HL-60/S4 treated with retinoic acid at 250 ng/mL for 4 days and 3 days (cell line): ENCODE data around the gene INTS15.

Source experiments
- in situ Hi-C: fragments of 300-500 bp; cut with MboI; formaldehyde crosslinking; loops from 2 replicates; pipeline ENCODE4 v1.7.0; 2022; ENCODE audit warnings: low sequenced_read_pairs

The INTS15 gene

DNA sequence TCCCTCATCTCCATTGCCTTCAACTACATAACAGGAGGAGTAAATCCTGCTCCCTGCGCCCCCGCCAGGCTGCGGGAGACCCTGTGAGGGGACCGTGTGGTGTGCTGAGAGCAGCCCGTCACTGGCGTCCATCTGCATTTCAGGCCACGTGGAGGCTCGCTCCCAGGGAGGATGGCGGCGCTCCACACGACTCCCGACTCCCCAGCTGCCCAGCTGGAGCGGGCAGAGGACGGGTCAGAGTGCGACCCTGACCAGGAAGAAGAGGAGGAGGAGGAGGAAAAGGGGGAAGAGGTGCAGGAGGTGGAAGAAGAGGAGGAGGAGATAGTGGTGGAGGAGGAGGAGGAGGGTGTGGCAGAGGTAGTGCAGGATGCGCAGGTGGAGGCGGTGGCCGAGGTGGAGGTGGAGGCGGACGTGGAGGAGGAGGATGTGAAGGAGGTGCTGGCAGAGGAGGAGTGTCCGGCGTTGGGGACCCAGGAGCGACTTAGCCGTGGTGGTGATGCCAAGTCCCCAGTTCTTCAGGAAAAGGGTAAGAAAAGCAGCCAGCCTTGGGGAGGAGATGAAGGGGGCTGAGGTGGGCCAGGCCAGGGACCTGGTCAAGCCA is 52.5 kb downstream of the INTS15 start:
- in situ Hi-C loops = no loop called here

GRCh38 chr7:6642861-6643640 is 53.2 kb downstream of the INTS15 start:
- in situ Hi-C loops = no loop called here

DNA sequence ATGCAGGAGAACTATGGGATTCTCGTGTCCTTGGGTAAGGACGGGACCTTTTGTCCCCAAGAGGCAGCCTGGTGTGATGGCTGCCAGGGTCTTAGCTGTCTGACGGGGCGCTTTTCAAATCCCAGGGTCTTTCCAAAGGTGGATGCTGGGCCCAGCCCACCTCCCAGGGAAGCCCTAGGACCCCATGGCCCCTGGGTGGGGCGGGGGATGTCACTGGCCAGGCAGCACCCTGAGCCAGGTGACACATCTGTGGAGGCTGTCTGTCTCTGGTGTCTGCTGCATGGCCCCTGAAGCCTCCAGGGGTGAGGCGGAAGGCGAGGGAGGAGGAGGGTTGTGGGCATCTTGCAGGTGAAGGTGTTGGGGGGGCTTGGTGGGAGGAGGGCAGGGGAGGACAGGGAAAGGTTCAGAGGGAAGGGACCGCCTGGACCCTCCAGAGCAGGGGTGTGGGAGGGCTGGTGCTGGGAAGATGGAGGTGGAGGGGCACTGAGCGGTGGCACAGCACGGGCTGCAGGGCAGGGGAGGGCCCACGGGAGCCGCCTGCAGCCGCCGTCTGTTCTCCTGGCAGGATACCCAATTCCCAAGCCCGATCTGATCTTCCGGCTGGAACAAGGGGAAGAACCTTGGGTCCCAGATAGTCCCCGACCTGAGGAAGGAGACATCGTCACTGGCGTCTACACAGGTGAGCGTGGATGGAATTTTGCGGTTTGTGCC is 54.2 kb downstream of the INTS15 start:
- in situ Hi-C loops = no loop called here

DNA sequence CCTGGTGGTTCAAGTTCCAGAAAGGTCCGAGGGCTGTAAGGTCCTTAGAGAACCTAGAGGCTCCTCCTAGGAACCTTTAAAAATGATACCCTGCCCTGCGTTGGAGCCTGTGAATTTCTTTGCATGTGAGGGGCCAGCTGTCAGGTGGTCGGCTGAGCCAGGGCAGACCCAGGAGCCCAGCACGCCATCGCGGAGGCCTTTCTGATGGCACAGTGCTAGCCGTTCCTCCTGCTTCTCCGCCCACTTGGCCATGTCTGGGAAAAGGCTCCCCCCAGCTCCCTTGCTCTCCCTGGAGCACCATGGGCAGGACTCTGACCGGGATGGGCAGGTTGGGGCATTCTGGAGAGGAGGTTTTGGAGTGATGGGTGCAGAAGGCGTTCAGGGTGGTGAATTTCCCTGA is 54.9 kb downstream of the INTS15 start:
- in situ Hi-C loops = no loop called here

DNA sequence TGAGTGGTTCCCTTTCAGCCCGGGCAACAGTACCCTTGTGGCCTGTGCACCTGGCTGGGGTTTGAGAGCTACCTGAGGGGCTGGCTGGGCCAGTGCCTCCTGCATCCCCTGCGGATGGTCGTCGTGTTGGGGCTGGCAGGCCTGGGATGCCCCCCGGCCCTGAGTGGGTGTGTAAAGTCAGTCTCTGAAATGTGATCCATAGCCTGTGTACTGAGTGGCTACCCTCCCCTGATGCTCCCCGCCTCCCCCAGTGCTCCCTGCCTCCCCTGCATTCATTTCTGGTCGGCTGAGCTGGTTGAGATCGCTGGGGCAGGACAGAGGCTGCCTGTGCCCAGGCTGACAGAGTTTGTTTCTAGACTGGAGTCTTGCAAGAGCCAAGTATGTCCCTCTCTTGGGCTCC is 56.6 kb downstream of the INTS15 start:
- in situ Hi-C loops = no loop called here

DNA sequence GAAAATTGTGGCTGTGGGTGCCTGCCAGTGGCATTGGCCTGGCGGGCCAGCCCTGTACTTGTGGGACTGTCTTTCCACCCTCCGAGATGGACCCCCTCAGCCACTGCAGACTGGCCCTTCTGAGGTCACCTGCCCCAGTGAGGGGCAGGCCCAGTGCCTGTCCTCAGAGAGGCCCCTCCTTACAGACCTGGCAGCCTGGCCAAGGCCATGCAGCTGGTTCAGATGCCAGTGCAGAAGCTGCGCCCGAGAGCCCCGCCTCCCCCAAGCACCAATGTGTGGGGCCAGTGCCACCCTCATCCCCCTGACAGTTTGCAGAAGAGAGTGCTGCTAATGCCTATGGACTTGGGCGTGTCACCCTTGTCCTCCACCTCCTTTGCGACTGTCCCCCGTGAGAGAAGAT is 57.3 kb downstream of the INTS15 start:
- in situ Hi-C loops = no loop called here

DNA sequence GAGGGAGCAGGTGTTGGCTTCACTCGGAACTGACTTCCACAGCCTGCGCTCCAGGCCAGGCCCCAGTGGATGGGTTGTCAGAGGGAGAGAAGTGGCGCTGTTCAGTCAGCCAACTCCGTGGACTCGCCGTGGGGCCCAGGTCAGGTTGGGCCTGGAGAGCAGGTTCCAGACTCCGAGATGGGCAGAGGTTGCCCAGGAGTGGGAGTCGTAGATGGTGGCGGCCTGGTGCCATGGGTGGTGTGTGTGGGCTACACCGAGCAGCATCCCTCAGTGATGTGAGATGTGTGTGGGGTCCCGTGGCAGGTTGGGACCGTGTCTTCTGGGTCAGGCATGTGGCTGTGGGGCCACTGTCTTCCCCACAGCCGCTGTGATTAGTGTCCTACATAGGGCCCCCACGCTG is 57.7 kb downstream of the INTS15 start:
- in situ Hi-C loops = no loop called here

DNA sequence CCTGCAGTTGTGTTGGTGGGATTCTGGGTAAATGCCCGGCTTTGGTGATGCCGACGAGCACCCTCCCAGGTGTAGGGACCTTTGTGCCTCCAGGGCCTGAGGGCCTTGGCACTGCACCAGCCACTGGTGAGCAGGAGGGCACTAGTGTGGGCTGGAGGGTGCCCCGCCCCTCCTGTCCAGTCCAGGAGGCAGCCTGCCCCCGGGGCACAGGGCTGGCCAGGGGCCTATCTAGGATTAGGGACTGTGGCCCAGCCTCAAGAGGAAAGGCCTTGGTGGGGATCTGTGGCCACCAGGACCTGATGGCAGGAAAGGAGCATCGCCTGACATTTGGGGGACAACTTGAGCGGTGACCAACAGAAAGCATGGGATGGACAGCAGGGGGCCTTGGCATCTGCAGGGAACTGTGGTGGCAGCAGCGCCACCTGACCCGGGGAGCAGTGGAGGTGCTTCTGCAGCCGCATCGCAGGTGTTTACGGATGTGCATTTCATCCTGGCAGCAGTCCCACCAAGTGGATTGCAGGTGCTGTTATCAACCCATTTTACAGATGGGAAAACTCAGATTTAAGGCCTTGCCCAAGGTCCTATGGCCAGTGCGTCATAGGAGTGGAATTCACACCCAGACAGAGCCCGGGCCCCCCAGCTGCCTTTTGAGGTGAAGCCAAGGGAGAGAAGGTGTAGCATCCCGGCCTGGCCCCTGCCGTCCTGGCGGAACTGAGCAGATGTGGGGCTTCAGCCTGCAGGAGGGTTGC is 58.4 kb downstream of the INTS15 start:
- in situ Hi-C loops = no loop called here

DNA sequence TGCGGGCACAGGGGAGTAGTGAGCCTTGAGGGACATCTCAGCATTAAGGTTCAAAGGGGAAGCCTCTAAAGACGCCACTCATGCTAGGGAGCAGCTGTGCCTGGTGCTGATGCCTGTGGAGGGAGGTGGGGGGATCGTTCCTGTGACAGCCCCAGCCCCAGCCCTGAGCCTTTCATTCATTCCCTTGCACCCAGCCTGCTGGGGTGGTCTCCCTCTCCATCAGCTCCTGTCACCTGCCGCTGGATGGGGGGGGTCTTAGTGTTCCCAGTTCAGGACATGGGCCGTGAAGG is 58.9 kb downstream of the INTS15 start:
- in situ Hi-C loops = no loop called here

GRCh38 chr7:6649241-6649961 is 59.6 kb downstream of the INTS15 start:
- in situ Hi-C loops = no loop called here

DNA sequence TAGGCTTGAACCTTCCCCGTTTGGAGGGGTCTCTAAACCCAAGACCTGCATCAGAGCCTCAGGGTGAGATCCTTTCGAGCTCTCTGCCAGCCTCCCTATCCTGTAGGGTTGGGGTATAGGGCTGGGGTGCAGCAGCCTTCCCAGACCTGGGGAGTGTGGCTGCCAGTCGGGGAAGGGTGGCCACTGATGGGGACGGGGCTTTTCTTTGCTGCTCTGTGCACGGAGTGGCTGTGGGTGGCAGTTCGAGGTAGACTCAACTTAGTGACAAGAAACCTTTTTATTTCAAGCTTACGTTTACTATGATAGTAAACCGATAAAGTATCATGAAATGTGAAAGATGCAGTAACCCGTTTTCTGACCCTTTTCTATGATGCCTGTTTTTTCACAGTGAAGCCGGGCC is 60.3 kb downstream of the INTS15 start:
- in situ Hi-C loops = no loop called here

- in situ Hi-C loops = no loop called here
These were observed 60.7 kb downstream of the INTS15 start for GRCh38 chr7:6650521-6651011.

DNA sequence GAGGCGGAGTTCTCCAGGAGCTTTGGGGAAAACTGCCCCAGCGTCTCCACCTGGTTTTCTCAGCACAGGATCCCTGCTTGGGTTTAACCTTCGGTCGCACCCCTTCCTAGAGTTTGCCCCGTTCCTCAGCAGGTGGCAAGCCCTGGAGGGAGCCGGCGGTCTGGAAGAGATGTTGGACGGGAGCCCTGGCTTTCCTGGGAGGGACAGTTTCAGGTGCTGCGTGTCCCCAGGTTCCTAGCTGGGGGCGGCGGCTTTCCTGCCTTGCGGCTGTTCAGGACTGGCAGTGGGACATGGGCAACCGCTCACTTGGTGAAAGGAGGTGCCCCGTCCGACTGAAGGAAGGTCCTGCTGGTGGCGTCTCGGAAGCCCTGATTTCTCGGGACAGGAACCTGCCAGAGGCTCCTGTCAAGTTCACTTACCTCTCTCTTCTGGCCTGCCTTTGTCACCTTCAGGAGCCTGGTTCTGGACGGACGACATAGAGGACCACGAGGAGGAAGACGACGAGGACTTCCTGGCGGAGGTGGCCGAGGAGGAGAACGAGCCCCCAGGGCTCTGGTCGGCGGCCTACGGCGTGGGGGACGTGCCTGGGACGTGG is 62.1 kb downstream of the INTS15 start:
- in situ Hi-C loops = no loop called here

DNA sequence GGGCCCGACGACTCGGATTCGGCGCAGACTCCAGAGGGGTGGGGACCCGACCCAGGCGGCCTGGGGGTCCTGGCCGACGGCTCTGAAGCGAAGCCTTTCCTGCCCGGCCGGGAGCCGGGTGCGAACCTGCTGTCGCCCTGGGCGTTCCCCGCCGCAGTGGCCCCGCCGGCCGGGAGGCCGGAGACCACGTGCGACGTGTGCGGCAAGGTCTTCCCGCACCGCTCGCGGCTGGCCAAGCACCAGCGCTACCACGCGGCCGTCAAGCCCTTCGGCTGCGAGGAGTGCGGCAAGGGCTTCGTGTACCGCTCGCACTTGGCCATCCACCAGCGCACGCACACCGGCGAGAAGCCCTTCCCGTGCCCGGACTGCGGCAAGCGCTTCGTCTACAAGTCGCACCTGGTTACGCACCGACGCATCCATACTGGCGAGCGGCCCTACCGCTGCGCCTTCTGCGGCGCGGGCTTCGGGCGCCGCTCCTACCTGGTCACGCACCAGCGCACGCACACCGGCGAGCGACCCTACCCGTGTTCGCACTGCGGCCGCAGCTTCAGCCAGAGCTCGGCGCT is 62.7 kb downstream of the INTS15 start:
- in situ Hi-C loops = no loop called here

- in situ Hi-C loops = no loop called here
These were observed 63.5 kb downstream of the INTS15 start for GRCh38 chr7:6653071-6654003.

- in situ Hi-C loops = no loop called here
These were observed 64.5 kb downstream of the INTS15 start for GRCh38 chr7:6654113-6654841.

GRCh38 chr7:6654842-6655610 is 65.2 kb downstream of the INTS15 start:
- in situ Hi-C loops = no loop called here
